Astrocyte (in vitro differentiated cells and primary cell): ENCODE measurements around the gene PCNX1.

ENCODE experiments used
- CTCF ChIP-seq: IDR thresholded peaks from 2 replicates; pipeline ENCODE4 v1.5.1; 2011; ENCODE audit warnings: low read depth, mild to moderate bottlenecking, inconsistent platforms, low read length, moderate library complexity; ENCODE audit not compliant: insufficient read depth
- EZH2 ChIP-seq: IDR thresholded peaks from 2 replicates; pipeline ENCODE4 v1.6.1; 2012; ENCODE audit warnings: mild to moderate bottlenecking, low read length, inconsistent platforms; ENCODE audit not compliant: insufficient read depth

- TF ChIP-seq CTCF: peak; percentile 43
- no peak for TF ChIP-seq EZH2
Measured at GRCh38 chr14:70907176-70907995, at the start of gene PCNX1.
